Upper lobe of left lung (tissue), 4 donors: ENCODE results near the gene EPN1.

Experiments
- CTCF ChIP-seq, 6 experiments: fragments of 450-650 bp in 4 of 6; fragments of 200-600 bp in 2 of 6; sonication (generic) in 2 of 6; IDR thresholded peaks; one replicate each; pipeline ENCODE4 v1.5.1; 2016 to 2019; ENCODE audit warnings: antibody characterized with exemption in 6 of 6
- POLR2A ChIP-seq, 4 donors: fragments of 450-650 bp; IDR thresholded peaks; one replicate each; pipeline ENCODE4 v1.5.1; 2016 to 2017; ENCODE audit warnings: antibody characterized with exemption in 4 of 4, mild to moderate bottlenecking in 2 of 4
- POLR2AphosphoS5 ChIP-seq, 2 donors: sonication (generic); formaldehyde crosslinking; IDR thresholded peaks; one replicate each; pipeline ENCODE4 v1.5.1; 2017; ENCODE audit warnings: antibody characterized with exemption in 2 of 2

GRCh38 chr19:55656552-55656951 lies 18.5 kb upstream of the EPN1 start:
- TF ChIP-seq POLR2A (IDR thresholded peaks at IDR 0.05), result no peak
- TF ChIP-seq CTCF (IDR thresholded peaks at IDR 0.05), result no peak
- TF ChIP-seq POLR2AphosphoS5 (IDR thresholded peaks at IDR 0.05), result no peak
